ENCODE results near the gene RNF175.

RNF175 gene

DNA sequence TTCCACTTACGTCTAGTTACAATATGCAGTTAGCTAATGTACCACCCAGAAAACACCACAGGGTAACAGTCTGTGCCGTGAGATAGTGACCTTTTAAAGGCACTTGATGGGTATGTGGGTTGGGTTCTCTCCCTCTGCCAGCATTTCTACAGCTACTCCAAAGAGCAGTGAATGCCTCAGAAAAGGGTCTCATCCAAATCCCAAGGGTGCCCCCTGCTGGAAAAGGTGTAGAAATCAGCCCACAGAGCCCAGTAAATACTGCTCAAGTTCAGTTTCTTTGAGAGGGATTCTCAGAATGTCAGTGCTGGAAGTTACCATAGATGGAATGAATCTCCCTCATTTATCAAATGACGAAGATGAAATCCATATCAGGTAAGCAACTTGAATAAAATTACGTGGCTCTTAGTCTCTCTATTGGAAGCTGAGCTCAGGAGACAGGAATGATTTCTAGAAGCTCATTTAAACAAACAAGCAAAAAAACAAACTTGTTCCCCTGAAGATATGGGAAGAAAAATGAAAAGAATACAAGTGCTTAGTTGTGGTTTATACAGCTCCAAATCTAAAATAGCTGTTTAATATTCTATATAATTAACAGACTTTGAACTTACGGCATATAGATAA lies 9.5 kb downstream of the RNF175 start:
- Histone ChIP-seq H3K4me3 (no peak overlapping the region), H3K27ac (no peak overlapping the region)
- DNase-seq (ENCODE audit: low spot score), result no peak
- TF ChIP-seq, protein P1, sequence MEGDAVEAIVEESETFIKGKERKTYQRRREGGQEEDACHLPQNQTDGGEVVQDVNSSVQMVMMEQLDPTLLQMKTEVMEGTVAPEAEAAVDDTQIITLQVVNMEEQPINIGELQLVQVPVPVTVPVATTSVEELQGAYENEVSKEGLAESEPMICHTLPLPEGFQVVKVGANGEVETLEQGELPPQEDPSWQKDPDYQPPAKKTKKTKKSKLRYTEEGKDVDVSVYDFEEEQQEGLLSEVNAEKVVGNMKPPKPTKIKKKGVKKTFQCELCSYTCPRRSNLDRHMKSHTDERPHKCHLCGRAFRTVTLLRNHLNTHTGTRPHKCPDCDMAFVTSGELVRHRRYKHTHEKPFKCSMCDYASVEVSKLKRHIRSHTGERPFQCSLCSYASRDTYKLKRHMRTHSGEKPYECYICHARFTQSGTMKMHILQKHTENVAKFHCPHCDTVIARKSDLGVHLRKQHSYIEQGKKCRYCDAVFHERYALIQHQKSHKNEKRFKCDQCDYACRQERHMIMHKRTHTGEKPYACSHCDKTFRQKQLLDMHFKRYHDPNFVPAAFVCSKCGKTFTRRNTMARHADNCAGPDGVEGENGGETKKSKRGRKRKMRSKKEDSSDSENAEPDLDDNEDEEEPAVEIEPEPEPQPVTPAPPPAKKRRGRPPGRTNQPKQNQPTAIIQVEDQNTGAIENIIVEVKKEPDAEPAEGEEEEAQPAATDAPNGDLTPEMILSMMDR (IDR thresholded peaks at IDR 0.05), result peak; percentile 47

GRCh38 chr4:153748378-153748777 lies 11.4 kb downstream of the RNF175 start:
- no peak overlapping the region for H3K4me3 ChIP-seq
- DNase-seq (ENCODE audit: low spot score), result no peak
- TF ChIP-seq, protein P1 (IDR thresholded peaks at IDR 0.05), result no peak
- peak overlapping the region in 1 of 2 donors; percentile 62 for H3K27ac ChIP-seq

DNA sequence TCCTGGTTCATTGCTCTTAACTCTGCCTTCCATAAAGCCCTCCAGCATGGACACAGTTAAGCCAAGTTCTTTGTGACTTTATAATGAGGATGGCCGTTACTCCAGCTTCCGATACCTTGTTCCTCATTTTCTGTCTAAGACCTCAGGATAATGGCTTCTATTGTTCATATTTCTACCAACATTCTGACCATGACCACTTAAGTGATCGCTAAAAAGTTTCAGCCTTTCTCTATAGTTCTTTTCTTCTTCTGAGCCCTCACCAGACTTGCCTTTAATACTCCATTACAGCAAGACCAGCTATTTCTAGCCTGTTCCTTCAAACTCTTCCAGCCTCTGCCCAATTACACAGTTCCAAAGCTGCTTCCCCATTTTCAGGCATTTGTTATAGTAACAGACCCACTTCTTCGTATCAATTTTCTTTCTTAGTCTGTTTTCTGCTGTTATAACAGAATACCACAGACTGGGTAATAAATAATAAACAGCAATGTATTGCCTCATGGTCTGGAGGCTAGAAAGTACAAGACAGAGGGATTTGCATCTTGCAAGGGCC lies 12.3 kb downstream of the RNF175 start:
- H3K4me3 ChIP-seq, result no peak overlapping the region
- H3K27ac ChIP-seq, result peak overlapping the region in 1 of 2 donors; percentile 62
- DNase-seq (ENCODE audit: low spot score), result no peak
- TF ChIP-seq, protein P1 (IDR thresholded peaks at IDR 0.05), result no peak

DNA sequence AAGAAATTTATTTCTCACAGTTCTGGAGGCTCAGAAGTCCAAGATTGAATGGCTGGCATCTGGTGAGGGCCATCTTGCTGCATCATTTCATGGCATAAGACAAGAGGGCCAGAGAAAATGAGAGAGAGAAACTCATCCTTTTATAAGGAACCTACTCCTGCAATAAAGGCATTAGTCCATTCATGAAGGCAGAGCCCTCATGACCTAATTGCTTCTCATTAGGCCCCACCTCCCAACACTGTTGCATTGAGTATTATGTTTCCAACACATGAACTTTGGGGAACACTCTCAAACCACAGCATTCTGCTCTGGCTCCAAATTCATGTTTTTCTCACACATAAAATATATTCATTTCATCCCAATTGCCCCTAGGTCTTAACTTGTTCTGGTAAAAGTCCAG lies 14.2 kb downstream of the RNF175 start:
- no peak overlapping the region for H3K27ac ChIP-seq
- TF ChIP-seq, protein P1 (IDR thresholded peaks at IDR 0.05), result no peak
- H3K4me3 ChIP-seq, result no peak overlapping the region
- no peak for DNase-seq (ENCODE audit: low spot score)

GRCh38 chr4:153741541-153741940 lies 18.3 kb downstream of the RNF175 start:
- DNase-seq (ENCODE audit: low spot score), result no peak
- TF ChIP-seq, protein P1 (IDR thresholded peaks at IDR 0.05), result no peak
- Histone ChIP-seq H3K27ac (no peak overlapping the region), H3K4me3 (no peak overlapping the region)

- TF ChIP-seq, protein P1 (IDR thresholded peaks at IDR 0.05), result no peak
- H3K4me3 ChIP-seq, result no peak overlapping the region
- DNase-seq (ENCODE audit: low spot score), result no peak
- no peak overlapping the region for H3K27ac ChIP-seq
Observed at GRCh38 chr4:153735906-153736461, 23.8 kb downstream of the RNF175 start.

Data from coronary artery (tissue), 2 donors.